GM18517 (cell line): ENCODE results near the gene NTN1.
"Not testable (repeated sequence)": the region's sequence is repeated elsewhere in the genome, so short reads cannot be mapped to it uniquely, and the experiment has no call there.

Experiments used
- ATAC-seq: cut with Tn5 transposase; IDR thresholded peaks from one replicate; pipeline ENCODE4 v1.9.1; 2021; ENCODE audit warnings: mild to moderate bottlenecking, moderate library complexity; ENCODE audit not compliant: unreplicated experiment

The NTN1 gene

DNA sequence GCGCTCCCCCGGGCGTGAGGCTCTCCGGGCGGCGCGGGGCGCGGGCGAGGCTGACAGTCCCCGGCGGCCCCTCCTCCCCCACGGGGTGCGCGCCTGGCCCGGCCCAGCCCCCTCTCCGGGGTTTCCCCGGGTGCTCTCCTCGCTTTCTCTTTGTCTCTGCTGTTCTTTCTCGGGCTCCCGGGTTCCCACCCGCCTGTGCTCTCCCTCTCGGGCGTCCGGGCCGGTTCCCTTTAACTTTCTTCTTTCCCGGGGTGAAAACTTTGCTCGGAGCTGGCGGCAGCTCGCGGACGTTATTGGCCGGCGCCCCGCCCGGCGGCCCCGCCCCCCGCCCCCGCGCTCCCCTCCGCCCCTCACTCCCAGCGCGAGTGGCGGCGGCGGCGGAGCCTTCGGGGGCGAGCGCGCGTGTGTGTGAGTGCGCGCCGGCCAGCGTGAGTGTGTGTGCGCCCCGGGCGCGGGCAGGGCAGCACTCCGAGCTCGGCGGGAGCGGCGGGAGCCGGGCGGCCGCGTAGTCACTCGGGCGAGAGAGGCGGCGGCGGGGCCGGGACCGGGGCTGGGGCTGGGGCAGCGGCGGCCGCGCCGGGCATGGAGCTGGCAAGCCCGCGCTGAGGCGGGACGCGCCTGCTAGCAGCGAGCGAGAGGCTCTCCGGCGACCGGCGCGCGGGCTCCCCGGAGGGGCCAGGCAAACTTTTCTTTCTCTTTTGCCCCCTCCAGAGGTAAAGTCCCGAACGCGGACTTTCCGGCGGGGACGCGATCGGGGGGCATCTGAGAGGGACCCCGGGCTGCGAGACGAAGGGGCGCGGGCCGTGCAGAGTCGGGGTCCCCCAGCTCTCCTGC is at the start of gene NTN1:
NTN1 (plus strand) TSS at position 353 of the 834 bp plus-strand sequence. CDS start 864 bp downstream, outside the sequence.
- ATAC-seq, result peak; percentile 60

DNA sequence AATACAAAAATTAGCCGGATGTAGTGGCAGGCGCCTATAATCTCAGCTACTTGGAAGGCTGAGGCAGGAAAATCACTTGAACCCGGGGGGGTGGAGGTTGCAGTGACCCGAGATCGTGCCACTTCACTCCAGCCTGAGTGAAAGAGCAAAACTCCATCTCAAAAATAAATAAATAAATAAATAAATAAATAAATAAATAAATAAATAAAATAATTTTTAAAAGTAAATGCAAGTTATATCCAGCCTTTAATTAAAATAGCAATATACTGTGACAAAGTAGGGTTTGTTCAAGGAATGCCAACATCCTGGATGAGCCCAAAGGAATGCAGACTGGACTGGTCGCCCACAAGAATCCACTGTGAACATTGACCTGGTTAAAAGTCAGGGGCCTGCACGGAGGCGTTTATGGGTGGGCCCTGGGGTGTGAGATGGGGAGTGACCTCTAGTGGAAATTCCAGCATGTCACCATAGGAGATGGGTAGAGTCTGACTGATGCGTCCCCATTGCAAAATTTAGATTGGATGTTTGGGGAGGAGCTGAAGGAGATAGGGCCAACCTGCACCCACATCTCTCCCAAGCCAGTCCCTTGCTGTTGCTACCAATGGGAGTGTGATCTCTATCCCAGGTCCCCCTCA is 46.1 kb upstream of the NTN1 start:
- ATAC-seq, result no peak

DNA sequence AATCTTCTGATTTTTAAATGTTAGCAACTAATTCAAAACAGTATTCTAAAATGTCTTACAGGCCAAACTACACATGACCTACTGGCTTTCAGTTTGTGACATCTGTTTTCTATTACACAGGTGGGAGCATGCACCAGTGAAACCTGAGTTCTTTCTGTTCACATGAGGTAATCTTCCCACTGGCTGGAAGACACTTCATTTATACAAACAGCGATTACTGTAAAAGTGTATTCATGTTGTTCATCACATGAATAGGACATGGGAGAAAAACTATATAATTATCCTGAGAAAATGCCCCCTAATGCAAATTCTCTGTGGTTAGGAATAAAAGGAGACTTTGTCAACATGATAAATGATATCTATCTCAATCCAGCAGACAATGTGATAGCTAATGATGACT is 44.7 kb upstream of the NTN1 start:
- ATAC-seq, result no peak

DNA sequence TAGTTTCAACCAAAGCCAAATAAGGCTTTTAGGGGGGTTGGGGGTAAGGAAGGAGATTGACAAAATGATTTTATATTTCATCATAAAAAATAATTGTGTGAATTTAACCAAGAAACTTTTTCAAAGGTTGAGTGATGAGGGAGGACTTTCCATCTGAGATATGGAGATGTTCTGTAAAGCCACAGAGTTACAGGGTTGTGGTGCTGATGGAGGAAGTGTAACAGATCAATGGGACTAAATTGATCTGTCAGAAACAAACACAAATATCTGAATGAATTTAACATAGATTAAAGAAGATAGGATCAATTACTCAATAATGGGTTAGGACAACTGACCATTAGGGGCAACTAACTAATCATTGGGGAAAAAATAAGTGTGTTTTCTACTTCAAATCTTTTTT is 41.6 kb upstream of the NTN1 start:
- no peak for ATAC-seq

DNA sequence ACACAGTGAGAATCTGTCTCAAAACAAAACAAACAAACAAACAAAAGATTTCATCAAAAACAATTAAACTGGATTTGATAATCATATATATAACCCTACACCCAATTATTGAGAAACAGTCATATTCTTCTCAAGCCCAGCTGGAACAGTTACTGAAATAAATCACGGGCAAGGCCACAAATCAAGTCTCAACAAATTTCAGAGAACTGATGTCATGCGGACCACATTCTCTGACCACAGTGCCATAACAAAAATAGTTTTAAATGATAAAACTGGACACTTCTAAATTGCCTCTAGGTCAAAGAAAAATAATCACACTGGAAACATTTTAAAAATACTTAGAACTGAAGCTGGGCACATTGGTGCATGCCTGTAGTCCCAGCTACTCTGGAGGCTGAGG is 39.9 kb upstream of the NTN1 start:
- ATAC-seq, result no peak

DNA sequence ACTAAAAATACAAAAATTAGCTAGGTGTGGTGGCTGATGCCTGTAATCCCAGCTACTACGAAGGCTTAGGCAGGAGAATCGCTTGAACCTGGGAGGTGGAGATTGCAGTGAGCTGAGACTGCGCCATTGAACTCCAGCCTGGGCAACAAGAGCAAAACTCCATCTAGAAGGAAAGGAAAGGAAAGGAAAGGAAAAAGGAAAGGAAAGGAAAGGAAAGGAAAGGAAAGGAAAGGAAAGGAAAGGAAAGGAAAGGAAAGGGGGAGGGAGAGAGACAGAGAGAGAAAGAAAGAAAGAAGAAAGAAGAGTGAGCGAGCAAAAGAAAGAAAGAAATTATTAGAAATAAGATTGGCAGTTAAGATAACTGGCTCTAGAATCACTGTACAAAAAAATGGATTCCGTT is 37.1 kb upstream of the NTN1 start:
- not testable (repeated sequence) for ATAC-seq

DNA sequence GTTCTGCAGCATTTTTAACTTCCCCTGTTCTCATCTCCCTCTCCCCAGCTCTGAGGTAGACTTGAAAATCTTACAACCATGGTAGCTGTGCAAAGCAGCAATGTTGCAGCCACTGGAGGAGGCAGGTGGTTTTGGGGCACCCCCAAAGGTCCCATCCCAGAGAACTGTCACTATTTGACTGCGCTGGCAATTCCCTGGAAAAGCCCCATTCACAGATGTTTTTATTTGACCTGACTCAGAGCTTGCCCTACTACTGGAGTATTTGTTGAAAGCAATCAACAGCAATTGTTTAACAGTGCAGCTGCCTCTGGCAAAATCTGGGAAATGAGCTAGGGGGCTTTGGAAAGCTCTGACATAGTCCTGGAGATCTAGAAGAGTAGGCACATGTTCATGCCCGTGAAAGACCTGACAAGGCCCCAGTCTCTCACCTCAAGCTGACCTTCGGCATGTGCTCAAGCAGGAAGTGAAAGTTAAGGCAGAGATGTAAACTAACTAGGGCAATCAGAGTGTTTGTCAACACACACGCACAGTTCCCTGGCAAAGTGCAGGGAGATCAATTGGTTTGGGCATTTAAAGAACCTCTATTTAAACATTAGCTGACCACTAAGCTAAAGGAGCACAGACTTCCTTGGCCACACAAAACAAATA is 36.1 kb upstream of the NTN1 start:
- no peak for ATAC-seq

DNA sequence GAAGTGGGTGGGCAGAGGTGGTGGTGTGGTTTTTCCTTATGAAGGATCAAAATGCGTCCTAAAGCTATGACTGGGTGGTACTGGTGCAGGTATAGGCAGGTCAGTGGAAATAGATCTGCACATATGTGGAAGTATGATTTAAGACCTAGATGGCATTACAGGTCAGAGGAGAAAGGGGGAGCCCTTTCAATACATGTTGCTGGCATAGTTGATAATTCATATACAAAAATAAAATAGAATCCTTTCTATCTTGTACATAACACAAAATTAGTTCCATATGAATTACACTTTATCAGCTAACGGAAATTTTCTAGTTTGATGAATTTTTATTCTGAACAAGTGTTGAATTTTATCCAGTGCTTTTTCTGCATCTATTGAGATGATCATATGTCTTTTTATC is 35.0 kb upstream of the NTN1 start:
- ATAC-seq, result no peak

DNA sequence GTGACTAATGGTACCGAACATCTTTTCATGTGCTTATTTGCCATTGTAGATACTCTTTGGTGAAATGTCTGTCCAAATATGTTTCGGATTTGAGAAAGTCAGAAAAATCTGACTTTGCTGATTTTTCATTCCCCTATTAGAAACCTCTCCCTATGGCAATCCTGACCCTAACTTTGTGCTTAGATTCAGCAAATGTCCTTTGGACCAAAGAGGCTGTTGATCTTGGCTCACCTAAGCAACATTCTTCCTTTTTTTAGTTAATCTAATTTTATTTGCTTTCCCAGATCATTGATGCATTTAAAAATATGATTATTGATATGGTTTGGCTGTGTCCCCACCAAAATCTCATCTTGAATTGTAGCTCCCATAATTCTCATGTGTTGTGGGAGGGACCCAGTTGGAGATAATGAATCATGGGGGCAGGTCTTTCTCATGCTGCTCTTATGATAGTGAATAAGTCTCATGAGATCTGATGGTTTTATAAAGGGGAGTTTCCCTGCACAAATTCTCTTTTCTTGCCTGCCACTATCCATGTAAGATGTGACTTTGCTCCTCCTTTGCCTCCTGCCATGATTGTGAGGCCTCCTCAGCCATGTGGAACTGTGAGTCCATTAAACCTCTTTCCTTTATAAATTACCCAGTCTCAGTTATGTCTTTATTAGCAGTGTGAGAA is 32.9 kb upstream of the NTN1 start:
- ATAC-seq, result not testable (repeated sequence)

DNA sequence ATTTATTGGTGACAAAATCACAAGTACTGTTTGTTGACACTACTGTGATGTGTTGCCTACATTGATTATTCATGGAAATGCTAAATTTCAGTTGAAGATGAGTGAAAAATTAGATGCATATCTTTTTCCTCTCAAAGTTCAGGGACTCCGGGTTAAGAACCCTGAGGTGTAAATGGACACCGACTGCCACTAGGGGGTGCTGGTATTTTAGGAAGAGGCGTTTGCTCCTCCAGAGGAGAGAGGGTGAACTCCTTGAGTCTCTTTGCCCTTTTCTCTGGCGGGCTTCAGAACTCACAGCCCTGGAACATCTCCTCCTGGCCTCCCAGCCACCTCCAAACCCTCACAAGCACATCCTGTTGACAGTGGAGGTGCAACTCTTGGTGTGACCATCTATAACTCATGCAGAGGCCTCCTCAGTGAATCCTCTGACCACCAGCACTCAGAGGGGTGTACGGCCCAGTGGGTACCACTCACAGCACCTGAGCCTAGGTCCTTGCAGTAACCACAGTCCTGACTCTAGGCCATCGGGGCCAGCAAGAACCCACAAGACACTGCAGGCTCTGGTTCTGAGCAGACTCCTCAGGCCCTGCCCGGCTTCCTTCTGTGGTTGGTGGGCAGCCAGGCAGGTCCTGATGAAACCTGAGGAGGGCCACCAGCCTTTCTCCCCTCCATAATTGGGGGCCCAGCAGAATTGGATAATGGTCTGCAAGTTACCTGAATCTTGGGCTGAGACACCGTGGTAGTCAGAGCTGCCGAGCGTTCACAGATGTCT is 29.6 kb upstream of the NTN1 start:
- no peak for ATAC-seq

DNA sequence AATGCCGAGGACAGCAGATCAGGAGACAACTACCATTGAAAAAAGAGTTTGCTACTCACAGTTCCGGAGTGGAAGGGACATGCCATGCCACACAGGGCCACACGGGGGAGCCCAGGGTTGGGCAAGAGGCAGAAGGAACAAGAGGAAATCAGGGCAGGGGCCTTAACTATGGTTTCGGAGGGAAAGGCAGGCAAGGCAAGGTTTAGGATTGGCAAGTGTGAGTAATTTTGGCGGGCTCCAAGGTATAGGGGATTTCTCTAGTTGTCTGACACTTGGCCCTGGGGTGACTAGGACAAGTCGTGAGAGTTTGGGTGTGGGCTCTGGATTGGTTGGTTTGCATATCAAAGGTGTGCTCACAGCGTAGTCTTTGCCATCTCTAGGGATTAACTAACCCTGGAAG is 27.0 kb upstream of the NTN1 start:
- no peak for ATAC-seq

DNA sequence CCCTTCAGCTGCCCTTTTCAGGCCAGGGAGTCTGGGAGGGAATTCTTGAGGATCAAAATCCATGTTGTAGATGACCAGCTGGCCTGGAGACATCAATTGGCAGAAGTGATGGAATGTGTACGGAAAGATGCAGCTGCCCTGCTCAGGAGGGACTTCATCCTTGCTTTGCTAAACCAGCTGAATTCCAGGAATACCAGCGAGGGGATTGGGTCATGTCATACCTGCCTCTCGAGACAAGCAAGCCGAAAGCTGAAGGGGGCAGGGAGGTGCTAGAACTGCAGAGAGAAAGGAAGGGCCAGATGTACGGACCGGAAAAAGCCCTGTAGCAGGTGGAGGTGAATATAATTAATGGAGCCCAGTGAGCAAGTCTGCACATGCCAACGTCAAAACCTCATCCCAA is 25.6 kb upstream of the NTN1 start:
- ATAC-seq, result no peak

DNA sequence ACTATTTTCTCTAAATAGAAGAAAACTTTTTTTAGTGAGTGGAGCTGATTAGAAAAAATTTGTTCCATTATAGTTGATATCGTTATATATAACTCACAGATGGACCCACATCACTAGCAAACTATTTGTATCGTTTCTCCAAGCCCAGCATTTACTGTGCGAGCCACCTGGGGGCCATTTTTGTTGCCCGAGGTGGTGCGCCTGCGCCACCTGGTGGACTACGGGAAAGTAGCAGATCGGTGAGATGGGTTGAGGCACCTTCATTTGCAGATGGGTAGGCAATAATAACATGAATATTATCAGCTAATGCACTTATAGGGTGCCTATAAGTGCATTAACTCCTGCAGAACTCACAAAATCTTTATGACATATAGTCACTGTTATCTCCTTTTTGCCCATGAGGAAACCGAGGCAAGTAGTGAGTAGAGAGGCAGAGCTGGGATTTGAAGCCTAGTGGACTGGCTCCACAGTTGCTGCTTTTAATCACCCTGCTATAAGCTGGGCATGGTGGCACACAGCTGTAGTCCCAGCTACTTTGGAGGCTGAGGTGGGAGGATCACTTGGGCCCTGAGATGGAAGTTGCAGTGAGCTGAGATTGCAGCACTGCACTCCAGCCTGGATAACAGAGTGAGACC is 23.2 kb upstream of the NTN1 start:
- ATAC-seq, result peak; percentile 64

DNA sequence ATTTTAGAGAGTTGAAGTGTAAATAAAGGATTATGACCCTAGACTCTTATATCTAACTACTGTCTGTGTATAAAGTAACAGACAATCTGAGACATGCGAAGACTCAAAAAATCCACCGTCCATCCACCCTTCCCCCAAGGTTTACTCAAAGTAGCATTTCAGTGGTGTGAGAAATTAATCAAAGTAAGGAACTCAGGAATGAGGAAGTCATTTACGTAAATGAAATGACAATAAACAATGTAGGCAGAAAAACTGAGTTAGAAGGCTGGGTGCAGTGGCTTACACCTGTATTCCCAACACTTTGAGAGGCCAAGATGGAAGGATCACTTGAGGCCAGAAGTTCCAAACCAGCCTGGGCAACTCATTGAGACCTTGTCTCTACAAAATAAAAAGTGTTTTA is 19.8 kb upstream of the NTN1 start:
- ATAC-seq, result no peak

DNA sequence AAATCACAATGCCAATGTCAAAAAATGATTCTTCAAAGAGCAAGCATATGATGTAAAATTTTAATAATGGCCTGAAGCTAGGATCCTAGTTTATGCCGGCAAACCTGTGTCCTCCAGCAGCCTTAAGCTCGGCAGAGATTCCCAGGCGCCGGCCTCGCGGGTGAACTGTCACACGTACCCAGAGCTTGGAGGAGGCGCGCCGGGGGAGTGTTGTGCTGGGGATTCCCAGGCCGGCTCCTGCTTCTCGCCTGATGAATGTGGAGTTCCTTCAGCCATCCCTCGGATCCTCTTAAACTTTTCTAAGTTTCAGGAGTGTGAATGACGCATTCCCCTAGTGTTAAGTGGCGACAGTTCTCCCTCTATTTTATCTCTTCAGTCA is 19.1 kb upstream of the NTN1 start:
- no peak for ATAC-seq

DNA sequence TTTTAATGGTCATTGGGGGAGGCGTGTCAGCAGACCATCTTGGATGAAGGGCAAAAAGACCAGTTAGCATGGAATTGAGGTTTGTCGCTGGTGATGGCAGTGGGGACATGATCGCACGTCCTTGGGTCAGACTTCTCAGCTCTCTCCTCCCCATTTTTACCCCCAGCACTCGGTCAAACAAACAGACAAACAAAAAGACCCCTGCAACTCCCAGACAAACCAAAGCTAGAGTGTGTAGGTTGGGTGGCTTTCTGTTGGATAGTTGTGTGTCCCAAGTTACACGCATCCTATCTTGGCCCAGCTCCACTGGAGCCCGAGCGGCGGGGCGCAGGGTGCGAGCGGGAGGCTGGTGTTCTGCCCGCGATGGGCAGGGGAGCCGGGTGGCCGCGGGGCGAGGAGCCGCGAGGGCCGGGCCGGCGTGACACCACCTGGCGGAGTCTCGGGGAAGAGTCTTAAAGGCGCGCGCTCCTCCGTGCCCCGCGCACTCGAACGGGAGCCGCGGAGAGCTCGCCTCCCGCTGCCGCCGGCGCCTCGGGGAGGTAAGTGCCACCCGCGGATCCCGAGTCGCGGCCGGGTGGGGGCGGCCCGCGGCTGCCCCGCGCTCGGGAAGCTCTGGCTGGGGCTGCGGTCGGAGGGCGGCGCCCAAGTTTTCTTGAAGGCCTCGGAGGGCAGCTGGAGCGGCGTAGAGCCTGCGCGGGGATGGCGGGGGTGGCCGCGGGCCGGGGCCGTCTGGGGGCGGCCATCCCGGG is 18.5 kb upstream of the NTN1 start:
- no peak for ATAC-seq

DNA sequence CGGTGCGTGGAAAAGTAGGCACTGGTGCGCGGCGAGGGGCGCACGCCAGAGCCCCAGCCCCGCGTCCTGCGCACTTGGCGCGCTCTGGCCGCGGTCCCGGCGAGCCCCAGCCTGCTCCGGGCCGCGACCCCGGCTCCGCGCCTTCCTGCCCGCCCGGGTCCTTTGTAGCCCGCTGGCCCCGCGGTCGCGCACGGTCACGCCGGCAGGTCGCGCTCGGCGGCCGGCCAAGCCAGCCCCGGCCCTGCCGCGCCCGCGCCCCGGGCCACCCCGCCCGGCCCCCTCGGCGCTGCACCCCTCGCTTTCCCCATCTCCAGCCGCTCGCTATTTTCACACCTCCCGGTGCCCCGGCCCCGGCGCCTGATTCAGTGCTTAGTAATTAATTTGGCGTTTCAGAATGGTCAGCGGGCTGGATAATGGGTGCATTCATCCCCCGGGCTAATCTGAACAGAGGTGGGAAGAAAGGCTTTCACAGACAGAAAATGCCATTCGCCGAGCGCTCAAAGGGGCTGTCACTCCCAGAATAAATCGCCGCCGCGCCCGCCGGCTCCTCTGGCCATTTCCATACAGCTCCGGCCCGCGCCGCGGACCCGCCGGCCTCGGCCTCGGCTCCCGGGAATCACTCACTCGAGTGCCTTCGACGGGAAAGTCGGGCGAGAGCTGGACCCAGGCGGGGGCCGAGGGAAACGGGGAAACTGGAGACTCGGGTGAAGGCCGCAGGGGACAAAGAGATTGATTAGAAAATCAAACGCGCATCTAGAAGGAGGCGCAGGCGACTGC is 17.8 kb upstream of the NTN1 start:
- ATAC-seq, result no peak

DNA sequence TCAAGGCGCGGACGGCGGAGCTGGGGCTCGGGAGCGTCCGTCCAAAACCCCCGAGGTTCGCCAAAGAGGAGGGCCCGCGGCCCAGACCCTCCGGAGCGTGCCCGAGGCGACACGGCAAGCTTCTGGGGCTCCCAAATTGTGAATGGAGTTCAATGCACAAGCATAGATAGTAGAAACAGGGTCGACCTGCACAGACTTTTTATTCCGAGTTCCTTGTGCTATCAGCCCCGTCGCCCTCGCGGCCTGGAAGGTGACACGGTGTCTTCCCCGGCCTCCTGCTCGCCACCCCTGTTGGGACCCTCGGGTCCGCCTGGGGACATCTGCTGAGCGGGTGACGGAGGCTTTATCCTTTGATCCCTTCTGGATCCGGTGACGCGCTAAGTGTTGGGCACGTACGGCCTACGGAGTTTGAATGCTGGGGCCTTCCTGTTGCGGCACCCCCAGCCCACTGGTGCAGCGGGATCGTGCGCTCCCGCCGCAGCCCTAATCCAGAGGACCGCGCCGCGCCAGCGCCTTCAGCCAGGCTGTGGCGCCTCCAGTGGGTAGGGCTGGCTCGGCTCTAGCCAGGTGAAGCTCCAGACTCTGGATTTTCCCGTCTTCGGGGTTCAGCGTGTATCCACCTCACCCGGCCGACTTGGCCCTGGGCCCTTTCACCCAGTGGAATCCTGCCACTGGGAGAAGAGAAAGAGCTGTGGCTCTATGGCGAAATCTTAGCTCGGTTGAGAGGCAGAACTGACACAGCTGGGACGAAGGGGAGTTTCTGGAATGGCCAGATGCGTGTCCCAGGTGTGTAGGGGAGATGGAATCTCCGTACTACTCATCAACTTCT is 17.0 kb upstream of the NTN1 start:
- no peak for ATAC-seq
